WTC11 (cell line): ENCODE results near the gene PSENEN. TPM values are rescaled to one million over a fixed set of nuclear protein-coding genes. Genes with fewer than 3 reads are reported as not detected.

Experiments used
- ATAC-seq: fragments of 200-7000 bp; cut with Tn5 transposase; 2 replicates; pipeline ENCODE4 v1.10.0; 2021; ENCODE audit warnings: mild to moderate bottlenecking, moderate library complexity
- CTCF ChIA-PET: fragments of 300-600 bp; sonication (Branson Sonifier 250); formaldehyde crosslinking; loops from one replicate; lab custom pipeline; 2021; ENCODE audit warnings: antibody characterized with exemption; lab: Charles Lee
- POLR2A ChIA-PET: fragments of 350-600 bp; sonication (Branson Sonifier 250); formaldehyde crosslinking; loops from one replicate; lab custom pipeline; 2021; ENCODE audit warnings: antibody characterized with exemption; lab: Charles Lee
- DNase-seq: peaks from one replicate; pipeline ENCODE4 v3.0.0; 2021; ENCODE audit warnings: low spot score
- H3K27ac Mint-ChIP-seq: 2 replicates; pipeline ENCODE4 v1.8.0; 2021; ENCODE audit warnings: mixed read lengths
- H3K27me3 Mint-ChIP-seq: 2 replicates; pipeline ENCODE4 v1.8.0; 2021; ENCODE audit warnings: low read depth, mild to moderate bottlenecking, moderate library complexity, mixed read lengths
- H3K36me3 Mint-ChIP-seq: 2 replicates; pipeline ENCODE4 v1.8.0; 2021; ENCODE audit warnings: mixed read lengths
- H3K4me1 Mint-ChIP-seq: 2 replicates; pipeline ENCODE4 v1.8.0; 2022; ENCODE audit warnings: mixed read lengths
- H3K4me3 Mint-ChIP-seq: 2 replicates; pipeline ENCODE4 v1.8.0; 2021; ENCODE audit warnings: mild to moderate bottlenecking, moderate library complexity, mixed read lengths
- H3K9me3 Mint-ChIP-seq: 2 replicates; pipeline ENCODE4 v1.8.0; 2021; ENCODE audit warnings: mixed read lengths
- CBFB ChIP-seq: sonication (generic); formaldehyde crosslinking; IDR thresholded peaks from 2 replicates; pipeline ENCODE4 v1.8.1; 2022; ENCODE audit warnings: mild to moderate bottlenecking, low read depth, missing genetic modification reagents
- EMX1 ChIP-seq: fragments of 250-450 bp; sonication (Bioruptor Pico); IDR thresholded peaks from 2 replicates; pipeline ENCODE4 v1.8.0; 2021; ENCODE audit warnings: mild to moderate bottlenecking
- GRHL2 ChIP-seq: fragments of 250-450 bp; sonication (Bioruptor Pico); IDR thresholded peaks from 2 replicates; pipeline ENCODE4 v1.8.0; 2022; ENCODE audit warnings: mild to moderate bottlenecking, moderate library complexity; ENCODE audit not compliant: insufficient replicate concordance, severe bottlenecking
- GTF2I ChIP-seq: fragments of 250-450 bp; sonication (Bioruptor Pico); conservative IDR thresholded peaks from 2 replicates; pipeline ENCODE4 v1.4.0; 2021; ENCODE audit warnings: mild to moderate bottlenecking
- HMGA2 ChIP-seq: fragments of 250-450 bp; sonication (Bioruptor Pico); IDR thresholded peaks from 2 replicates; pipeline ENCODE4 v1.4.0; 2021; ENCODE audit warnings: mild to moderate bottlenecking, moderate library complexity
- NFATC4 ChIP-seq: fragments of 250-450 bp; sonication (Bioruptor Pico); IDR thresholded peaks from 2 replicates; pipeline ENCODE4 v1.9.0; 2021; ENCODE audit warnings: mild to moderate bottlenecking
- NFYB ChIP-seq: sonication (generic); formaldehyde crosslinking; conservative IDR thresholded peaks from 2 replicates; pipeline ENCODE4 v1.8.0; 2022; ENCODE audit warnings: low read depth, missing genetic modification reagents
- NR1H2 ChIP-seq: sonication (generic); formaldehyde crosslinking; IDR thresholded peaks from 2 replicates; pipeline ENCODE4 v1.9.0; 2021; ENCODE audit warnings: mild to moderate bottlenecking, moderate library complexity, missing genetic modification reagents
- NR2C2 ChIP-seq: sonication (generic); formaldehyde crosslinking; IDR thresholded peaks from 2 replicates; pipeline ENCODE4 v1.8.0; 2022; ENCODE audit warnings: mild to moderate bottlenecking, missing genetic modification reagents
- NR3C1 ChIP-seq: sonication (generic); formaldehyde crosslinking; conservative IDR thresholded peaks from 2 replicates; pipeline ENCODE4 v1.8.1; 2023; ENCODE audit warnings: low read depth, mild to moderate bottlenecking, missing genetic modification reagents
- OVOL2 ChIP-seq: fragments of 250-450 bp; sonication (Bioruptor Pico); IDR thresholded peaks from 2 replicates; pipeline ENCODE4 v1.9.0; 2021; ENCODE audit warnings: mild to moderate bottlenecking, borderline replicate concordance
- SMAD3 ChIP-seq: sonication (generic); formaldehyde crosslinking; IDR thresholded peaks from 2 replicates; pipeline ENCODE4 v1.8.0; 2022; ENCODE audit warnings: missing genetic modification reagents, mild to moderate bottlenecking, borderline replicate concordance
- SMAD4 ChIP-seq: sonication (generic); formaldehyde crosslinking; IDR thresholded peaks from 2 replicates; pipeline ENCODE4 v1.8.0; 2022; ENCODE audit warnings: mild to moderate bottlenecking, missing genetic modification reagents
- ZNF416 ChIP-seq: fragments of 250-450 bp; sonication (Bioruptor Pico); IDR thresholded peaks from 2 replicates; pipeline ENCODE4 v1.9.0; 2021; ENCODE audit warnings: mild to moderate bottlenecking, inconsistent platforms
- total RNA-seq: library from RNA; stranded (reverse); gene quantifications from 3 replicates; pipeline ENCODE4 v1.2.3, GENCODE V29; 2021
- TF ChIP-seq, protein P1 (sequence below): fragments of 250-450 bp; sonication (Bioruptor Pico); IDR thresholded peaks from 2 replicates; pipeline ENCODE4 v2.1.2; 2022; ENCODE audit warnings: mild to moderate bottlenecking, moderate library complexity
- TF ChIP-seq, protein P2 (sequence below): sonication (generic); formaldehyde crosslinking; IDR thresholded peaks from 2 replicates; pipeline ENCODE4 v1.8.1; 2023; ENCODE audit warnings: mild to moderate bottlenecking, moderate library complexity, missing genetic modification reagents
- TF ChIP-seq, protein P3 (sequence below): sonication (generic); formaldehyde crosslinking; IDR thresholded peaks from 2 replicates; pipeline ENCODE4 v1.8.0; 2022; ENCODE audit warnings: missing genetic modification reagents
- TF ChIP-seq, protein P4 (sequence below): sonication (generic); formaldehyde crosslinking; IDR thresholded peaks from 2 replicates; pipeline ENCODE4 v1.8.0; 2023; ENCODE audit warnings: mild to moderate bottlenecking, missing genetic modification reagents
- TF ChIP-seq, protein P5 (sequence below): sonication (generic); formaldehyde crosslinking; IDR thresholded peaks from 2 replicates; pipeline ENCODE4 v1.8.1; 2022; ENCODE audit warnings: low read depth, mild to moderate bottlenecking, moderate library complexity, missing genetic modification reagents, borderline replicate concordance
- TF ChIP-seq, protein P6 (sequence below): sonication (generic); formaldehyde crosslinking; IDR thresholded peaks from 2 replicates; pipeline ENCODE4 v1.8.1; 2023; ENCODE audit warnings: mild to moderate bottlenecking, missing genetic modification reagents

PSENEN gene
- total RNA-seq, 1 experiment from 2014 or later, result 80.3 TPM

DNA sequence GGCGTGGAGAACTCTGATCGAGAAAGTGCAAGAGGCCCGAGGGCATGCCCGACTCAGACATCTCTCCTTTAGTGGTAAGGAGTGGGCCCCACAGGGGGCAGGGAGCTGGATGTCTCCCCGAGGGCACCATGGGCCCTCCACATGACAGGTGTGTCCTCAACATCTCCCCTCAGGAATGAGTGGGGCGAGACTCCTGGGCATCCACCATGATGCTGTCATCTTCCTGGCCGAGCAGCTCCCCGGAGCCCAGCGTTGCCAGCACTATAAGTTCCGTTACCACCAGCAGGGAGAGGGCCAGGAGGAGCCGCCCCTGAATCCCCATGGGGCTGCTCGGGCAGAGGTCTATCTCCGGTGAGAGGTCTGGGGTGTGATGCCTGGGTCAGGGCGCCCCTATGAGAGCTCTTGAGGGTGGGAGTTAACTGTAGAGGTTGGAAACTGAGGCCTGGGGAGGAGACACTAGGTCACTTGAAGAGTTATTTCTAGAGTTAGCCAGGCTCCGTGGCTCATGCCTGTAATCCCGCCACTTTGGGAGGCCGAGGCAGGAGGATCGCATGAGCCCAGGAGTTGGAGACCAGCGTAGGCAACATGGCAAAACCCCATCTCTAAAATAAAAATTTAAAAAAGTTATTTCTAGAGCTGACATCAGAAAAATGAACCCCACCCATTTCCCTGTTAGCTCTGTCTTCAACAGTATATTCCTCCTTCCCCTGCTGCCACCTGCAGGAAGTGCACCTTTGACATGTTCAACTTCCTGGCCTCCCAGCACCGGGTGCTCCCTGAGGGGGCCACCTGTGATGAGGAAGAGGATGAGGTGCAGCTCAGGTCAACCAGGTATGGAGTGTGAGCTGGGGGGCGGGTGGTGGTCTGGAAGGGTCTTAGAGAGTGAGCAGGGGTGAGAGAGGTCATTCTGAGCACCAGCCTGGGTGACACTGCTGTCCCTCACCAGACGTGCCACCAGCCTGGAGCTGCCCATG, 8.3 kb upstream of the PSENEN start:
- H3K27ac Mint-ChIP-seq, result no peak overlapping the region
- H3K27me3 Mint-ChIP-seq, result no peaks in the 10 kb centered on the region
- peaks cover 28% of the 10 kb centered on the region for H3K36me3 Mint-ChIP-seq
- TF ChIP-seq ZNF416, result no peak
- TF ChIP-seq NFATC4 (CRISPR knock-in tag), result no peak
- TF ChIP-seq, protein P1, sequence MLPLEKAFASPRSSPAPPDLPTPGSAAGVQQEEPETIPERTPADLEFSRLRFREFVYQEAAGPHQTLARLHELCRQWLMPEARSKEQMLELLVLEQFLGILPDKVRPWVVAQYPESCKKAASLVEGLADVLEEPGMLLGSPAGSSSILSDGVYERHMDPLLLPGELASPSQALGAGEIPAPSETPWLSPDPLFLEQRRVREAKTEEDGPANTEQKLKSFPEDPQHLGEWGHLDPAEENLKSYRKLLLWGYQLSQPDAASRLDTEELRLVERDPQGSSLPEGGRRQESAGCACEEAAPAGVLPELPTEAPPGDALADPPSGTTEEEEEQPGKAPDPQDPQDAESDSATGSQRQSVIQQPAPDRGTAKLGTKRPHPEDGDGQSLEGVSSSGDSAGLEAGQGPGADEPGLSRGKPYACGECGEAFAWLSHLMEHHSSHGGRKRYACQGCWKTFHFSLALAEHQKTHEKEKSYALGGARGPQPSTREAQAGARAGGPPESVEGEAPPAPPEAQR, result no peak
- no peak for TF ChIP-seq CBFB (CRISPR knock-in tag)
- TF ChIP-seq NR1H2 (CRISPR knock-in tag), result no peak
- TF ChIP-seq NR2C2 (CRISPR knock-in tag), result no peak
- no peak for TF ChIP-seq OVOL2 (CRISPR knock-in tag)
- TF ChIP-seq, protein P2, sequence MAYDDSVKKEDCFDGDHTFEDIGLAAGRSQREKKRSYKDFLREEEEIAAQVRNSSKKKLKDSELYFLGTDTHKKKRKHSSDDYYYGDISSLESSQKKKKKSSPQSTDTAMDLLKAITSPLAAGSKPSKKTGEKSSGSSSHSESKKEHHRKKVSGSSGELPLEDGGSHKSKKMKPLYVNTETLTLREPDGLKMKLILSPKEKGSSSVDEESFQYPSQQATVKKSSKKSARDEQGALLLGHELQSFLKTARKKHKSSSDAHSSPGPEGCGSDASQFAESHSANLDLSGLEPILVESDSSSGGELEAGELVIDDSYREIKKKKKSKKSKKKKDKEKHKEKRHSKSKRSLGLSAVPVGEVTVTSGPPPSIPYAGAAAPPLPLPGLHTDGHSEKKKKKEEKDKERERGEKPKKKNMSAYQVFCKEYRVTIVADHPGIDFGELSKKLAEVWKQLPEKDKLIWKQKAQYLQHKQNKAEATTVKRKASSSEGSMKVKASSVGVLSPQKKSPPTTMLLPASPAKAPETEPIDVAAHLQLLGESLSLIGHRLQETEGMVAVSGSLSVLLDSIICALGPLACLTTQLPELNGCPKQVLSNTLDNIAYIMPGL, result no peak
- TF ChIP-seq, protein P3, sequence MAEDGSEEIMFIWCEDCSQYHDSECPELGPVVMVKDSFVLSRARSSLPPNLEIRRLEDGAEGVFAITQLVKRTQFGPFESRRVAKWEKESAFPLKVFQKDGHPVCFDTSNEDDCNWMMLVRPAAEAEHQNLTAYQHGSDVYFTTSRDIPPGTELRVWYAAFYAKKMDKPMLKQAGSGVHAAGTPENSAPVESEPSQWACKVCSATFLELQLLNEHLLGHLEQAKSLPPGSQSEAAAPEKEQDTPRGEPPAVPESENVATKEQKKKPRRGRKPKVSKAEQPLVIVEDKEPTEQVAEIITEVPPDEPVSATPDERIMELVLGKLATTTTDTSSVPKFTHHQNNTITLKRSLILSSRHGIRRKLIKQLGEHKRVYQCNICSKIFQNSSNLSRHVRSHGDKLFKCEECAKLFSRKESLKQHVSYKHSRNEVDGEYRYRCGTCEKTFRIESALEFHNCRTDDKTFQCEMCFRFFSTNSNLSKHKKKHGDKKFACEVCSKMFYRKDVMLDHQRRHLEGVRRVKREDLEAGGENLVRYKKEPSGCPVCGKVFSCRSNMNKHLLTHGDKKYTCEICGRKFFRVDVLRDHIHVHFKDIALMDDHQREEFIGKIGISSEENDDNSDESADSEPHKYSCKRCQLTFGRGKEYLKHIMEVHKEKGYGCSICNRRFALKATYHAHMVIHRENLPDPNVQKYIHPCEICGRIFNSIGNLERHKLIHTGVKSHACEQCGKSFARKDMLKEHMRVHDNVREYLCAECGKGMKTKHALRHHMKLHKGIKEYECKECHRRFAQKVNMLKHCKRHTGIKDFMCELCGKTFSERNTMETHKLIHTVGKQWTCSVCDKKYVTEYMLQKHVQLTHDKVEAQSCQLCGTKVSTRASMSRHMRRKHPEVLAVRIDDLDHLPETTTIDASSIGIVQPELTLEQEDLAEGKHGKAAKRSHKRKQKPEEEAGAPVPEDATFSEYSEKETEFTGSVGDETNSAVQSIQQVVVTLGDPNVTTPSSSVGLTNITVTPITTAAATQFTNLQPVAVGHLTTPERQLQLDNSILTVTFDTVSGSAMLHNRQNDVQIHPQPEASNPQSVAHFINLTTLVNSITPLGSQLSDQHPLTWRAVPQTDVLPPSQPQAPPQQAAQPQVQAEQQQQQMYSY (CRISPR knock-in tag), result no peak
- TF ChIP-seq, protein P4, sequence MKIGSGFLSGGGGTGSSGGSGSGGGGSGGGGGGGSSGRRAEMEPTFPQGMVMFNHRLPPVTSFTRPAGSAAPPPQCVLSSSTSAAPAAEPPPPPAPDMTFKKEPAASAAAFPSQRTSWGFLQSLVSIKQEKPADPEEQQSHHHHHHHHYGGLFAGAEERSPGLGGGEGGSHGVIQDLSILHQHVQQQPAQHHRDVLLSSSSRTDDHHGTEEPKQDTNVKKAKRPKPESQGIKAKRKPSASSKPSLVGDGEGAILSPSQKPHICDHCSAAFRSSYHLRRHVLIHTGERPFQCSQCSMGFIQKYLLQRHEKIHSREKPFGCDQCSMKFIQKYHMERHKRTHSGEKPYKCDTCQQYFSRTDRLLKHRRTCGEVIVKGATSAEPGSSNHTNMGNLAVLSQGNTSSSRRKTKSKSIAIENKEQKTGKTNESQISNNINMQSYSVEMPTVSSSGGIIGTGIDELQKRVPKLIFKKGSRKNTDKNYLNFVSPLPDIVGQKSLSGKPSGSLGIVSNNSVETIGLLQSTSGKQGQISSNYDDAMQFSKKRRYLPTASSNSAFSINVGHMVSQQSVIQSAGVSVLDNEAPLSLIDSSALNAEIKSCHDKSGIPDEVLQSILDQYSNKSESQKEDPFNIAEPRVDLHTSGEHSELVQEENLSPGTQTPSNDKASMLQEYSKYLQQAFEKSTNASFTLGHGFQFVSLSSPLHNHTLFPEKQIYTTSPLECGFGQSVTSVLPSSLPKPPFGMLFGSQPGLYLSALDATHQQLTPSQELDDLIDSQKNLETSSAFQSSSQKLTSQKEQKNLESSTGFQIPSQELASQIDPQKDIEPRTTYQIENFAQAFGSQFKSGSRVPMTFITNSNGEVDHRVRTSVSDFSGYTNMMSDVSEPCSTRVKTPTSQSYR (CRISPR knock-in tag), result no peak
- no peak for TF ChIP-seq EMX1 (CRISPR knock-in tag)
- TF ChIP-seq, protein P5, sequence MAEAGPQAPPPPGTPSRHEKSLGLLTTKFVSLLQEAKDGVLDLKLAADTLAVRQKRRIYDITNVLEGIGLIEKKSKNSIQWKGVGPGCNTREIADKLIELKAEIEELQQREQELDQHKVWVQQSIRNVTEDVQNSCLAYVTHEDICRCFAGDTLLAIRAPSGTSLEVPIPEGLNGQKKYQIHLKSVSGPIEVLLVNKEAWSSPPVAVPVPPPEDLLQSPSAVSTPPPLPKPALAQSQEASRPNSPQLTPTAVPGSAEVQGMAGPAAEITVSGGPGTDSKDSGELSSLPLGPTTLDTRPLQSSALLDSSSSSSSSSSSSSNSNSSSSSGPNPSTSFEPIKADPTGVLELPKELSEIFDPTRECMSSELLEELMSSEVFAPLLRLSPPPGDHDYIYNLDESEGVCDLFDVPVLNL (CRISPR knock-in tag), result no peak
- TF ChIP-seq GRHL2, result no peak
- no peak for TF ChIP-seq NR3C1
- no peak for TF ChIP-seq NFYB (CRISPR knock-in tag)
- no peak for TF ChIP-seq HMGA2 (CRISPR knock-in tag)
- TF ChIP-seq GTF2I (CRISPR knock-in tag), result no peak
- TF ChIP-seq SMAD3 (CRISPR knock-in tag), result no peak
- TF ChIP-seq SMAD4 (CRISPR knock-in tag), result no peak
- TF ChIP-seq, protein P6, sequence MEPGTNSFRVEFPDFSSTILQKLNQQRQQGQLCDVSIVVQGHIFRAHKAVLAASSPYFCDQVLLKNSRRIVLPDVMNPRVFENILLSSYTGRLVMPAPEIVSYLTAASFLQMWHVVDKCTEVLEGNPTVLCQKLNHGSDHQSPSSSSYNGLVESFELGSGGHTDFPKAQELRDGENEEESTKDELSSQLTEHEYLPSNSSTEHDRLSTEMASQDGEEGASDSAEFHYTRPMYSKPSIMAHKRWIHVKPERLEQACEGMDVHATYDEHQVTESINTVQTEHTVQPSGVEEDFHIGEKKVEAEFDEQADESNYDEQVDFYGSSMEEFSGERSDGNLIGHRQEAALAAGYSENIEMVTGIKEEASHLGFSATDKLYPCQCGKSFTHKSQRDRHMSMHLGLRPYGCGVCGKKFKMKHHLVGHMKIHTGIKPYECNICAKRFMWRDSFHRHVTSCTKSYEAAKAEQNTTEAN (CRISPR knock-in tag), result no peak
- TF ChIP-seq, all 79 proteins: peak for 0
- Mint-ChIP-seq H3K9me3 (no peaks in the 10 kb centered on the region), H3K4me3 (no peak overlapping the region), H3K4me1 (peaks cover 4% of the 10 kb centered on the region)
- ATAC-seq, result no peak
- ChIA-PET POLR2A (no interaction called here), CTCF (interaction anchor here (0.6 to 2.2 kb wide), 5 partner anchors 11 to 128 kb away, joined by 3 to 5 read pairs (median 3); partner anchors contain the start of gene LIN37)
- DNase-seq, result no peak
